ENCODE results near the gene MLEC.
"Not testable (repeated sequence)": the region's sequence is repeated elsewhere in the genome, so short reads cannot be mapped to it uniquely, and the experiment has no call there.

MLEC gene

GRCh38 chr12:120666571-120667390, 20.2 kb upstream of the MLEC start:
- no peak for DNase-seq (ENCODE audit: extremely low read depth, low read depth)
- no peak for TF ChIP-seq CTCF (IDR thresholded peaks at IDR 0.05; ENCODE audit: low read depth, low read length)

GRCh38 chr12:120668091-120668867, 18.7 kb upstream of the MLEC start:
- no peak for TF ChIP-seq CTCF (IDR thresholded peaks at IDR 0.05; ENCODE audit: low read depth, low read length)
- no peak for DNase-seq (ENCODE audit: extremely low read depth, low read depth)

- no peak for TF ChIP-seq CTCF (IDR thresholded peaks at IDR 0.05; ENCODE audit: low read depth, low read length)
- DNase-seq (ENCODE audit: extremely low read depth, low read depth), result no peak
Observed at GRCh38 chr12:120668868-120669840, 17.8 kb upstream of the MLEC start.

- not testable (repeated sequence) for DNase-seq (ENCODE audit: extremely low read depth, low read depth)
Observed at GRCh38 chr12:120670237-120670636, 16.7 kb upstream of the MLEC start.

GRCh38 chr12:120670667-120671066, 16.3 kb upstream of the MLEC start:
- TF ChIP-seq CTCF (IDR thresholded peaks at IDR 0.05; ENCODE audit: low read depth, low read length), result no peak
- DNase-seq (ENCODE audit: extremely low read depth, low read depth), result no peak

- TF ChIP-seq CTCF (IDR thresholded peaks at IDR 0.05; ENCODE audit: low read depth, low read length), result no peak
- DNase-seq (ENCODE audit: extremely low read depth, low read depth), result no peak
Observed at GRCh38 chr12:120674097-120674636, 12.8 kb upstream of the MLEC start.

- no peak for TF ChIP-seq CTCF (IDR thresholded peaks at IDR 0.05; ENCODE audit: low read depth, low read length)
- no peak for DNase-seq (ENCODE audit: extremely low read depth, low read depth)
Observed at GRCh38 chr12:120677765-120678473, 9.0 kb upstream of the MLEC start.

Data from AG09319 (cell line).